ENCODE results near the gene NTRK3.

DNA sequence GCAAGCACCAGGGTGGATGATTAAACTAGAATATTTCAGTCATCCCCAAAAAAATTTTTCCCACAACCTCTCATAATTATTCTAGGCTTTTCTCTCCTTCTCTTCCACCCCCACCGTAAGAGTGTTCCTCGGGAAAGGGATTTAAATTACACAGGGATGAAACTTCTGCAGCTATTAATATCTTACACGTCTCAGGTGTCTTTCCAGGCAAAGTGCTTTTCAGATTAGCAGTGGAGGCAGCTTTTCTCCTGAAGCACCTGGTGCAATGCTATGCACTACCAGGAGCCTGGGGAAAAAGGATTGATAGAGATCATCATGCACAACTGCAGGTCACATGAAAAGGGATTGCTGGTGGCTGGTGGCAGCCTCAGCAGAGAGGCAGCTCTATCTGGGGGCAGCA is 250.4 kb downstream of the NTRK3 start:
- TF ChIP-seq, protein P1, sequence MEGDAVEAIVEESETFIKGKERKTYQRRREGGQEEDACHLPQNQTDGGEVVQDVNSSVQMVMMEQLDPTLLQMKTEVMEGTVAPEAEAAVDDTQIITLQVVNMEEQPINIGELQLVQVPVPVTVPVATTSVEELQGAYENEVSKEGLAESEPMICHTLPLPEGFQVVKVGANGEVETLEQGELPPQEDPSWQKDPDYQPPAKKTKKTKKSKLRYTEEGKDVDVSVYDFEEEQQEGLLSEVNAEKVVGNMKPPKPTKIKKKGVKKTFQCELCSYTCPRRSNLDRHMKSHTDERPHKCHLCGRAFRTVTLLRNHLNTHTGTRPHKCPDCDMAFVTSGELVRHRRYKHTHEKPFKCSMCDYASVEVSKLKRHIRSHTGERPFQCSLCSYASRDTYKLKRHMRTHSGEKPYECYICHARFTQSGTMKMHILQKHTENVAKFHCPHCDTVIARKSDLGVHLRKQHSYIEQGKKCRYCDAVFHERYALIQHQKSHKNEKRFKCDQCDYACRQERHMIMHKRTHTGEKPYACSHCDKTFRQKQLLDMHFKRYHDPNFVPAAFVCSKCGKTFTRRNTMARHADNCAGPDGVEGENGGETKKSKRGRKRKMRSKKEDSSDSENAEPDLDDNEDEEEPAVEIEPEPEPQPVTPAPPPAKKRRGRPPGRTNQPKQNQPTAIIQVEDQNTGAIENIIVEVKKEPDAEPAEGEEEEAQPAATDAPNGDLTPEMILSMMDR (IDR thresholded peaks at IDR 0.05): no peak
- TF ChIP-seq POLR2A (IDR thresholded peaks at IDR 0.05): no peak
